Neutrophil (primary cell): Measurements from ENCODE around the gene RCAN1.

Experiments used
- H3K27ac ChIP-seq: fragments of 200-600 bp; sonication (generic); 2 replicates; pipeline ENCODE4 v1.5.1; 2016; ENCODE audit warnings: mild to moderate bottlenecking, moderate library complexity
- H3K27me3 ChIP-seq: fragments of 200-600 bp; sonication (generic); 2 replicates; pipeline ENCODE4 v1.6.0; 2016; ENCODE audit warnings: mild to moderate bottlenecking
- H3K36me3 ChIP-seq: fragments of 200-600 bp; sonication (generic); 2 replicates; pipeline ENCODE4 v1.5.1; 2017
- H3K4me1 ChIP-seq, 2 experiments: fragments of 200-600 bp in 1 of 2; sonication (generic) in 1 of 2; 1 replicate in 1 of 2; 2 replicates in 1 of 2; pipeline versions ENCODE4 v1.5.1 to v1.6.1; 2013 to 2016; ENCODE audit warnings: low read depth in 1 of 2, low read length in 1 of 2, mild to moderate bottlenecking in 1 of 2, moderate library complexity in 1 of 2; ENCODE audit not compliant: control insufficient read depth in 1 of 2, insufficient read depth in 1 of 2
- H3K4me3 ChIP-seq, 2 experiments: fragments of 200-600 bp in 1 of 2; sonication (generic) in 1 of 2; 1 replicate in 1 of 2; 2 replicates in 1 of 2; pipeline ENCODE4 v1.5.1; 2013 to 2016; ENCODE audit warnings: low read depth in 1 of 2, low read length in 1 of 2, mild to moderate bottlenecking in 1 of 2, moderate library complexity in 1 of 2
- H3K9me3 ChIP-seq: fragments of 200-600 bp; sonication (generic); 2 replicates; pipeline ENCODE4 v1.5.1; 2016
- TF ChIP-seq, protein P1 (sequence below): fragments of 200-600 bp; sonication (generic); IDR thresholded peaks from 2 replicates; pipeline ENCODE4 v1.5.1; 2016; ENCODE audit warnings: antibody characterized with exemption

The RCAN1 gene

DNA sequence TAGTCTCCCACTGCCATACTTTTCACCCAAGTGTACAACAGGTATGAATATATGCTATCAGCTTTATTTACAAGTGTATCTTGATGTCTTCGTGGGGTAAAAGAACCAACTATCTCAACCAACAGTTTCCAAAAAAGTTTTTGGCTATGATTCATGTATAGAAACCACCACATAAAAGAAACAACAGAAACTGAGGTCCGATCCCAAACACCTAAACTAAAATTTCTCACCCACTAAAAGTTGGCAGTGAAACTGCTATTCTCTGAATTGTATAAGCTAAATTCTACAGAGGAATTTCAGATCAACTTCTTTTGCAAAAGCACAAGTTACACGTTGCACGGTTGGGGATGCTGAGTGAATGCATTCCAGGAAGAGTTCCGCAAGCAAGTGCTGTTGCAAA, 97.9 kb downstream of the RCAN1 start:
- peak overlapping the region; percentile 92 for H3K27ac ChIP-seq

DNA sequence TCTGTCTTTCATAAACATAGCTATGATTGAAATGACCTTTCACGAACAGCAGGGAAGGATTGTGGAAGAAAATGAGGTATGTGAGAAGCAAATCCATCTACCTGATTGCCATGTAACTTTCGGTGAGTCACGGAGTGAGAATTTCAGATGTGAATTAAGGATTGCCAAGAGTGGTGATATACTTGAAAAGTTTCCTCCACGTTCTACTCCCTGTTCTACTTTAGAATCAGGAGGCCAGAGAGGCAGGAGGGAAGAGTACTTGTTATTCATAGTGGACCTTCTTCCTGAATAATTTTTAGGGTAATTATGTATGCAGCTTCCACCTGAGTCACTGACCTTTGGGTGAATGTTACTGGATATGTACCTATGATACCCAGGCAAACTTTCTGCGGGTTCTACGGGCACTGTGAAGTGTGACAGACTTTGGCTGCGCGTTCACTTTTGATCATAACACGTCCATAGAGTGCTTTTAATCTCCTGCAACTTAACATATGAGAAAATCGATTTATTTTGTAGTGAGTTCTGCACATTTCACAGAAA, 100.3 kb downstream of the RCAN1 start:
- no peak overlapping the region for H3K4me3 ChIP-seq
- peak overlapping the region; percentile 92 for H3K27ac ChIP-seq
- H3K36me3 ChIP-seq = peaks cover 9% of the 10 kb centered on the region
- H3K9me3 ChIP-seq = no peaks in the 10 kb centered on the region
- TF ChIP-seq, protein P1, sequence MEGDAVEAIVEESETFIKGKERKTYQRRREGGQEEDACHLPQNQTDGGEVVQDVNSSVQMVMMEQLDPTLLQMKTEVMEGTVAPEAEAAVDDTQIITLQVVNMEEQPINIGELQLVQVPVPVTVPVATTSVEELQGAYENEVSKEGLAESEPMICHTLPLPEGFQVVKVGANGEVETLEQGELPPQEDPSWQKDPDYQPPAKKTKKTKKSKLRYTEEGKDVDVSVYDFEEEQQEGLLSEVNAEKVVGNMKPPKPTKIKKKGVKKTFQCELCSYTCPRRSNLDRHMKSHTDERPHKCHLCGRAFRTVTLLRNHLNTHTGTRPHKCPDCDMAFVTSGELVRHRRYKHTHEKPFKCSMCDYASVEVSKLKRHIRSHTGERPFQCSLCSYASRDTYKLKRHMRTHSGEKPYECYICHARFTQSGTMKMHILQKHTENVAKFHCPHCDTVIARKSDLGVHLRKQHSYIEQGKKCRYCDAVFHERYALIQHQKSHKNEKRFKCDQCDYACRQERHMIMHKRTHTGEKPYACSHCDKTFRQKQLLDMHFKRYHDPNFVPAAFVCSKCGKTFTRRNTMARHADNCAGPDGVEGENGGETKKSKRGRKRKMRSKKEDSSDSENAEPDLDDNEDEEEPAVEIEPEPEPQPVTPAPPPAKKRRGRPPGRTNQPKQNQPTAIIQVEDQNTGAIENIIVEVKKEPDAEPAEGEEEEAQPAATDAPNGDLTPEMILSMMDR = no peak
- H3K4me1 ChIP-seq = peaks cover 97 to 99% of the 10 kb centered on the region in 2 experiments
- no peaks in the 10 kb centered on the region for H3K27me3 ChIP-seq

More for the DNA sequence above, 97.9 kb downstream of the RCAN1 start:
- TF ChIP-seq, protein P1 = no peak
- peaks cover 99 to 100% of the 10 kb centered on the region in 2 experiments for H3K4me1 ChIP-seq
- no peaks in the 10 kb centered on the region for H3K27me3 ChIP-seq
- no peaks in the 10 kb centered on the region for H3K9me3 ChIP-seq
- H3K4me3 ChIP-seq = peak overlapping the region; percentile 52 to 64
- no peaks in the 10 kb centered on the region for H3K36me3 ChIP-seq

DNA sequence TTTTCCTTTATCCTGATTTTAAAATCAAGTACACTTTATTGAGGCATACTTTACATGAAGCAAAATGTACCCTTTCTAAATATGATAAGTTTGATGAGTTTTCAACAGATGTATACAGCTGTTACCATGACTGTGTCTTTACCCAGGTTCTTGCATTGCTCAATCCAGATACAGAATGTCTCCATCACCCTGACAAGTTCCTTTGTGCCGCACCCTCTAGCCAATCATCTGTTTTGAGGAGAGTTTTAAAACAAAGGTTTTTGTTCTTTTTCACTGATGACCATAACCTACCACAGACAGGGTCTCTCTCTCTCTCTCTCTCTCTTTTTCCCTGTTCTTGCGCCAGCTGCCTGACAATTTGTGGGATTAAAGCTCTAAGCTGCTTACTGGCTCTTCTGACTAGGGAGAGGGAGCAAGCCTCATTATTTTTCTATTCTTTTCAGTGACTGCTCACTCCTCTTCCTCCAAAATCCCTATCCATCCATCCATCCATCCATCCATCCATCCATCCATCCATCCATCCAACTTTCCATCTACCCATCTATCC, 101.7 kb downstream of the RCAN1 start:
- Histone ChIP-seq H3K4me3 (peak overlapping the region; percentile 71 to 75), H3K27ac (peak overlapping the region; percentile 92), H3K36me3 (peaks cover 22% of the 10 kb centered on the region), H3K4me1 (peaks cover 96 to 97% of the 10 kb centered on the region in 2 experiments), H3K27me3 (no peaks in the 10 kb centered on the region), H3K9me3 (no peaks in the 10 kb centered on the region)
- TF ChIP-seq, protein P1 = no peak

DNA sequence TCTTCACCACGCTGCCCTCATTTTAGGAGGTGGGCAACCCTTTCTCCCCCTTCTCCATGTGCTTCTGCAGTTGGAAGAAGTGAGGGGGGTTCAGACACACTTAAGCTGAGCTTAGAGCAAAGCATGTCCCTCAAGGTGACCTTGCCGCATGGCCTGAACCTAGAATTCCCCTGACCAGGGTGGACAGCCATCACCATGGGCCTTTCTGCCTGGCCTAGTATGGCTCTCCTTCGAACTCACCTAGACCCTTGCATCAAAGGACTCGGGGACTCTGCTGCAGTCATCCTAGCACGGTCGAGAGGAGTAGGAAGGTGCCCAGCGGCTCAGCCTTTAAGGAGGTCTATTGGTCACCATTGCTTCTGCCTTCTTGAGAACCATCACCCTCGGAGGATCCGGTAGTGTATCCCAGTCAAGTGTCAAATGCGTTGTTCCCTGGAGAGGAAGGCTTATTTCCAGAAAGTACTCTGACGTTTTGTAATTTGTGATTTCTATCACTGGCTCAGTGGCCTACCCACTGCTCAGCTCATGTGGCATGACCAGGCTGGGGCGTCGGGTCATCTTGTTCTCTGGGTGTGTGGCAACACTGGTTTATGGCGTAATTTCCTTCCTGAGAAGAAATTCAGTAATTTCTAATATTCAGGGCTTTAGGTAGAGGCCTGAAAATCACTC, 103.0 kb downstream of the RCAN1 start, which contains the start of gene KCNE1:
TSS of gene KCNE1 (minus strand) at position 424 of the 669 bp plus-strand sequence. CDS start 62,576 bp downstream, outside the sequence.
- H3K4me1 ChIP-seq = peaks cover 83 to 89% of the 10 kb centered on the region in 2 experiments
- TF ChIP-seq, protein P1 = peak; percentile 17
- H3K4me3 ChIP-seq = peak within 1 kb of the TSS; percentile 71 to 75
- no peaks in the 10 kb centered on the region for H3K9me3 ChIP-seq
- no peaks in the 10 kb centered on the region for H3K27me3 ChIP-seq
- H3K36me3 ChIP-seq = peaks cover 32% of the 10 kb centered on the region
- H3K27ac ChIP-seq = peak within 1 kb of the TSS; percentile 92

DNA sequence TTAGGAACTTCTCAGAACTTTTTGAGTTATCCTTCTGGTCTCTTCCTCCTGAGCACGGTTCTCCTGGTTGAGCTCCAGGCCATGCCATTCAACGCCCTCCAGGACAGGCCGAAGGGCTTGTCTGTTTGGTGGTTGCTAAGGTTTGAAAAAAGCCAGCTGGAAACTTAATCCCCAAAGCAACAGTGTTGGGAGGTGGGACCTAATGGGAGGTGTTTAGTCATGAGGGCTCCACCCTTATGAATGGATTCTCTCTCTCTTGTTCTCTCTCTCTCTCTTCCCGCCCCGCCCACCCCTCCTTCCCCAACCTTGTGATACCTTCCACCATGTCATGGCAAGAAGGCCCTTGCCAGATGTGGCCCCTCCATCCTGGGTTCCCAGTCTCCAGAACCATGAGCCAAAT, 103.7 kb downstream of the RCAN1 start:
- H3K4me3 ChIP-seq = peak overlapping the region; percentile 71 to 75
- peaks cover 76 to 82% of the 10 kb centered on the region in 2 experiments for H3K4me1 ChIP-seq
- no peaks in the 10 kb centered on the region for H3K27me3 ChIP-seq
- H3K36me3 ChIP-seq = peaks cover 39% of the 10 kb centered on the region
- TF ChIP-seq, protein P1 = no peak
- no peaks in the 10 kb centered on the region for H3K9me3 ChIP-seq
- H3K27ac ChIP-seq = peak overlapping the region; percentile 92
